Calu3 (cell line): ENCODE measurements around the gene HAUS1. TPM values are rescaled to one million over a fixed set of nuclear protein-coding genes. Genes with fewer than 3 reads are reported as not detected.
A peak's percentile ranks its signal among the peaks of the same experiment; 100 is the strongest.

ENCODE experiments used
- BruUV-seq: library from RNA; stranded (reverse); fragments of 400-500 nt; replicated peaks from 2 replicates; lab custom pipeline; 2021; lab: Mats Ljungman, UMichigan
- CTCF ChIA-PET: fragments of 300-600 bp; sonication (Branson Sonifier 250); formaldehyde crosslinking; loops from one replicate; lab custom pipeline; 2022; ENCODE audit warnings: antibody characterized with exemption; lab: Charles Lee
- DNase-seq: peaks from one replicate; pipeline ENCODE4 v3.0.0; 2022
- H3K27ac Mint-ChIP-seq: one replicate; pipeline ENCODE4 v1.8.0; 2022; ENCODE audit warnings: mixed read lengths; ENCODE audit not compliant: unreplicated experiment
- H3K27me3 Mint-ChIP-seq: one replicate; pipeline ENCODE4 v1.8.0; 2022; ENCODE audit warnings: mixed read lengths; ENCODE audit not compliant: unreplicated experiment
- H3K36me3 Mint-ChIP-seq: one replicate; pipeline ENCODE4 v1.8.0; 2022; ENCODE audit warnings: mild to moderate bottlenecking, moderate library complexity, mixed read lengths; ENCODE audit not compliant: insufficient read depth, unreplicated experiment
- H3K4me1 Mint-ChIP-seq: one replicate; pipeline ENCODE4 v1.8.0; 2022; ENCODE audit warnings: mild to moderate bottlenecking, low read depth, mixed read lengths; ENCODE audit not compliant: unreplicated experiment
- H3K4me3 Mint-ChIP-seq: one replicate; pipeline ENCODE4 v1.8.0; 2022; ENCODE audit warnings: mild to moderate bottlenecking, low read depth, moderate library complexity, mixed read lengths; ENCODE audit not compliant: unreplicated experiment
- H3K9me3 Mint-ChIP-seq: one replicate; pipeline ENCODE4 v1.8.0; 2022; ENCODE audit warnings: low read depth, mixed read lengths; ENCODE audit not compliant: unreplicated experiment
- intact Hi-C: fragments of 100-400 bp; cut with micrococcal nuclease; formaldehyde crosslinking; loops from one replicate; pipeline ENCODE4 v1.10.0; 2022; ENCODE audit not compliant: unreplicated experiment
- total RNA-seq: library from RNA; stranded (reverse); gene quantifications from 2 replicates; pipeline ENCODE4 v1.2.3, GENCODE V29; 2022
- TF ChIP-seq, protein P1 (sequence below): fragments of 200-600 bp; IDR thresholded peaks from one replicate; pipeline ENCODE4 v1.8.0; 2022; ENCODE audit warnings: antibody characterized with exemption; ENCODE audit not compliant: unreplicated experiment

The HAUS1 gene
- total RNA-seq, 1 experiment from 2014 or later = 35.7 TPM

DNA sequence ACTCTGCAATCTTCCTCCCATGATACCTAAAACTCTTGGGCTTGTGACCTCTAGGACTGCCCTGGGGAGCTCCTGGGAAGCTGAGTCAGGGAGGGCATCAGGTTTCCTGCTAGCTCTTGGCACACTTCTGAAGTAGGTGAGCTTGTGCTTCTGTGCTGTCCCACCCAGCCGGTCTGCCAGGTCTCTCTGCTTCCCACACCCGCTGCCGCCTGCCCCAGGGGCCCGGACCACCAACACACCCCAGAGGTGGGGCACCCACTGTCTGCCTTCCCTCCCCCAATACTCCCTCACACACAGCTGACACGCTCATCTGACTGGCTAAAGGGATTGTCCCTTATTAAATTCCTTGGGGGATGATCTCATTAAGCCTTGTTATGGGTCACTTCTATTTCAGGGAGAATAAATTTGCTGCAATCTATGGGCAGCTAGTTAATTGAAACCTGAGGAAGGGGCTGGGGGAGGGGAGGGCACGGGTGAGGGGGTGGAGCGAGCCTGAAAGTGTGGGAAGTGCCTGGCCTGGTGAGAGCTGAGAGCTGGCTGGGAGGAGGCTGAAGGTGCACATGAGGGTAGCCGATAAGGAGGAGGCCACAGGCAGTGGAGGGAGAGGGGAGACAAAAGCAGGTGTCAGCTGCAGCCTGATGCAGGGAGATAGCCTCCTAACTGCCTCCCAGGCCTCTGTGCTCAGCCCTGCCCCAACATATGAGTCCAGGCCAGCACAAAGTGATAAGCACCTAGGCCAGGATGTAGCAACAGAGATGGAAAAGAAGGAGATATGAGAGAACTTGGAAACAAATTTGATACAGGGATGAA, 48.8 kb downstream of the HAUS1 start:
- peak overlapping the region; percentile 56 for H3K27ac Mint-ChIP-seq
- TF ChIP-seq, protein P1, sequence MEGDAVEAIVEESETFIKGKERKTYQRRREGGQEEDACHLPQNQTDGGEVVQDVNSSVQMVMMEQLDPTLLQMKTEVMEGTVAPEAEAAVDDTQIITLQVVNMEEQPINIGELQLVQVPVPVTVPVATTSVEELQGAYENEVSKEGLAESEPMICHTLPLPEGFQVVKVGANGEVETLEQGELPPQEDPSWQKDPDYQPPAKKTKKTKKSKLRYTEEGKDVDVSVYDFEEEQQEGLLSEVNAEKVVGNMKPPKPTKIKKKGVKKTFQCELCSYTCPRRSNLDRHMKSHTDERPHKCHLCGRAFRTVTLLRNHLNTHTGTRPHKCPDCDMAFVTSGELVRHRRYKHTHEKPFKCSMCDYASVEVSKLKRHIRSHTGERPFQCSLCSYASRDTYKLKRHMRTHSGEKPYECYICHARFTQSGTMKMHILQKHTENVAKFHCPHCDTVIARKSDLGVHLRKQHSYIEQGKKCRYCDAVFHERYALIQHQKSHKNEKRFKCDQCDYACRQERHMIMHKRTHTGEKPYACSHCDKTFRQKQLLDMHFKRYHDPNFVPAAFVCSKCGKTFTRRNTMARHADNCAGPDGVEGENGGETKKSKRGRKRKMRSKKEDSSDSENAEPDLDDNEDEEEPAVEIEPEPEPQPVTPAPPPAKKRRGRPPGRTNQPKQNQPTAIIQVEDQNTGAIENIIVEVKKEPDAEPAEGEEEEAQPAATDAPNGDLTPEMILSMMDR = no peak
- no peaks in the 10 kb centered on the region for H3K27me3 Mint-ChIP-seq
- intact Hi-C loops = loop anchor here (1.0 to 5.0 kb wide), 3 partner anchors 114 to 505 kb away; no protein-coding TSS in a partner anchor
- H3K4me3 Mint-ChIP-seq = peak overlapping the region; percentile 51
- no TSS peak for BruUV-seq
- CTCF ChIA-PET = interaction anchor here (0.6 to 2.0 kb wide), 5 partner anchors 9 to 166 kb away, joined by 3 to 26 read pairs (median 4); a partner anchor contains a TSS
- peaks cover 4% of the 10 kb centered on the region for H3K36me3 Mint-ChIP-seq
- peaks cover 66% of the 10 kb centered on the region for H3K4me1 Mint-ChIP-seq
- no peaks in the 10 kb centered on the region for H3K9me3 Mint-ChIP-seq
- DNase-seq = peak; percentile 83

DNA sequence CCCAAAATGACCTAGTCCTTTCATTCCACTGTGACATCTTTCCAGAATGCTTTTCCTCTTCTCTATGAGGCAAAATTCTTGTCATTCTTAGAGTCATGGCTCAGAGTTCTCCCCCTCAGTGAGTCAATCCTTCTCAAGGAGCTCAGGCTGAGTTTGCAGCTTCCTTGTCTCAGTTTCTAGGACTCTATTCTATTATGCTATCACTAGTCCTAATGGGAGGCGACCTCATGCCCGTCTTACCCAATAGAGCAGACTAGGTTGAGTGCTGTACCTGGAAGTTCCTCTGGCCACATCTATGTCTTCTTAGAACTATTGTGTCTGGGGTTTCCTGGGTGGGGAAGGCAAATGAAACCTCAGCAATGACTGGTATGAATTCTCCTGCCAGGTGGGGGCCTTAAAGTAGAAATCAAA, 51.5 kb downstream of the HAUS1 start:
- TF ChIP-seq, protein P1 = no peak
- peaks cover 81% of the 10 kb centered on the region for H3K4me1 Mint-ChIP-seq
- intact Hi-C loops = no loop called here
- H3K36me3 Mint-ChIP-seq = peaks cover 4% of the 10 kb centered on the region
- H3K27ac Mint-ChIP-seq = peak overlapping the region; percentile 90
- DNase-seq = peak; percentile 67
- H3K9me3 Mint-ChIP-seq = no peaks in the 10 kb centered on the region
- CTCF ChIA-PET = interaction anchor here (0.5 to 1.2 kb wide), 10 partner anchors 8 to 502 kb away, joined by 3 to 20 read pairs (median 3); partner anchors contain the start of gene LOXHD1
- no peaks in the 10 kb centered on the region for H3K27me3 Mint-ChIP-seq
- H3K4me3 Mint-ChIP-seq = no peak overlapping the region
- no TSS peak for BruUV-seq

DNA sequence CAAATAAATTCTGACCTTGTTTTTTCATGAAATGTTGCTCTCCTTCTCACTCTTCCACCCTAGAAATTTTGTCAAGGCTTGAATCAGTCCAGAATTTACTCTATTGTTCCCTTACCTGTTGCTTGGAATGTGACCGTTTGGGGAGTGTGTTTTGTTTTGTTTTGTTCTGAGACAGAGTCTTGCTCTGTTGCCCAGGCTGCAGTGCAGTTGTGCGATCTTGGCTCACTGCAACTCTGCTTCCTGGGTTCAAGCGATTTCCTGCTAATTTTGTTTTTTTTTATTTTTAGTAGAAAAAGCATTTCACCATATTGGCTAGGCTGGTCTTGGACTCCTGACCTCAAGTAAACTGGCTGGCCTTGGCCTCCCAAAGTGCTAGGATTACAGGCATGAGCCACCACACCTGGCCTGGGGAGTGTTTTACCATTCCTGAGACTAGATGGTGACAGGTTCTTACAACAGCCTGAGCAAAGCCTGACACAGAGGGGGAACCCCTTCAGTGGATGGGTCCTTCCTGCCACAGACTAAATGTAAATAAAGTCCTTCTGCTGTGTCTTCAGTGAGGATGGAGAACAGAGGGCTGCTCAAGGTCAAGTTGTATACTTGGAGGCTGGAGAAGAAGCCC, 52.0 kb downstream of the HAUS1 start:
- CTCF ChIA-PET = interaction anchor here (0.5 to 1.2 kb wide), 8 partner anchors 9 to 501 kb away, joined by 3 to 20 read pairs (median 4); partner anchors contain the start of gene LOXHD1
- no peaks in the 10 kb centered on the region for H3K27me3 Mint-ChIP-seq
- H3K4me1 Mint-ChIP-seq = peaks cover 82% of the 10 kb centered on the region
- H3K9me3 Mint-ChIP-seq = no peaks in the 10 kb centered on the region
- H3K27ac Mint-ChIP-seq = peak overlapping the region; percentile 90
- no peak overlapping the region for H3K4me3 Mint-ChIP-seq
- intact Hi-C loops = no loop called here
- peaks cover 4% of the 10 kb centered on the region for H3K36me3 Mint-ChIP-seq
- TF ChIP-seq, protein P1 = no peak
- no TSS peak for BruUV-seq
- DNase-seq = no peak

DNA sequence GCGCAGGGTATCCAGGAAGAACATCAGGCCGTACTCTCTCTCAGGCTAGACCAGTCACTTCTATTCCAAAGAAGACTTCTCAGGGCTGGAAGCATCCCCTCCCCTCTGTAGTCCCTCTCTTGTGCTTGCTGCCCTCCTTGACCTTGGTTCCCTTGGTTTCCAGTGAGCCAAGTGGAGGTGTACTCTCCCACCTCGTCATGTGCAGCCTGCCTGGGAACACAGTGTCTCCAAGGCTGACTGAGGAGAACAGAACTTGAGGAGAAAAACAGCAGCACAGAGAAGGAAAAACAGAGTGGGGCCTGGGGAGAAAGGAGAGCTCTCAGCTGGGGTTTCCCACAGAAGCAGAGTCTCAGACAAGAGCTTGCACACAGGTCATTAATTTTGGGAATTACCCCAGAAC, 52.7 kb downstream of the HAUS1 start:
- TF ChIP-seq, protein P1 = no peak
- H3K9me3 Mint-ChIP-seq = no peaks in the 10 kb centered on the region
- H3K27ac Mint-ChIP-seq = peak overlapping the region; percentile 90
- intact Hi-C loops = no loop called here
- no TSS peak for BruUV-seq
- H3K4me3 Mint-ChIP-seq = no peak overlapping the region
- CTCF ChIA-PET = no interaction called here
- DNase-seq = no peak
- peaks cover 4% of the 10 kb centered on the region for H3K36me3 Mint-ChIP-seq
- H3K27me3 Mint-ChIP-seq = no peaks in the 10 kb centered on the region
- H3K4me1 Mint-ChIP-seq = peaks cover 78% of the 10 kb centered on the region
